K562 (cell line): ENCODE results near the gene FOXP3. TPM values are rescaled to one million over a fixed set of nuclear protein-coding genes. Genes with fewer than 3 reads are reported as not detected.
A peak's percentile ranks its signal among the peaks of the same experiment; 100 is the strongest.

Experiments
- CHD2 ChIP-seq: IDR thresholded peaks from 2 replicates; pipeline ENCODE4 v1.6.1; 2011; ENCODE audit warnings: low read depth, low read length
- ELK3 ChIP-seq: fragments of 450-650 bp; formaldehyde crosslinking; IDR thresholded peaks from 2 replicates; pipeline ENCODE4 v1.4.0; 2020; ENCODE audit warnings: mild to moderate bottlenecking
- HCFC1 ChIP-seq: IDR thresholded peaks from 2 replicates; pipeline ENCODE4 v1.6.1; 2012; ENCODE audit warnings: low read depth, low read length, improper control_type of control experiment
- HIVEP1 ChIP-seq: fragments of 250-450 bp; sonication (Bioruptor Pico); IDR thresholded peaks from 2 replicates; pipeline ENCODE4 v1.4.0; 2020; ENCODE audit warnings: mild to moderate bottlenecking
- MYBL2 ChIP-seq, 2 experiments: fragments of 450-650 bp in 1 of 2; sonication (generic) in 1 of 2; formaldehyde crosslinking in 1 of 2; IDR thresholded peaks; 2 replicates each; pipeline versions ENCODE4 v1.6.1 to v1.8.1; 2017 to 2022; ENCODE audit warnings: borderline replicate concordance in 1 of 2, inconsistent platforms in 1 of 2, low read depth in 1 of 2, mild to moderate bottlenecking in 1 of 2, missing genetic modification reagents in 1 of 2, moderate library complexity in 1 of 2
- NFE2 ChIP-seq: IDR thresholded peaks from 2 replicates; pipeline ENCODE4 v1.6.1; 2014; ENCODE audit warnings: antibody characterized with exemption, low read depth
- NFXL1 ChIP-seq: fragments of 450-650 bp; formaldehyde crosslinking; IDR thresholded peaks from 2 replicates; pipeline ENCODE4 v1.4.0; 2021; ENCODE audit warnings: mild to moderate bottlenecking
- NR2C2 ChIP-seq, 2 experiments: fragments of 200-800 bp in 1 of 2; sonication (Bioruptor generic) in 1 of 2; sonication (generic) in 1 of 2; formaldehyde crosslinking in 1 of 2; IDR thresholded peaks; 2 replicates each; pipeline versions ENCODE4 v1.6.1 to v1.8.0; 2016 to 2022; ENCODE audit warnings: mild to moderate bottlenecking in 1 of 2, missing compliant biosample characterization in 1 of 2, missing genetic modification characterization in 1 of 2, missing genetic modification reagents in 1 of 2
- NUFIP1 ChIP-seq: fragments of 450-650 bp; IDR thresholded peaks from 2 replicates; pipeline ENCODE4 v1.6.1; 2018; ENCODE audit not compliant: partially characterized antibody
- OTX1 ChIP-seq: fragments of 450-650 bp; formaldehyde crosslinking; IDR thresholded peaks from 2 replicates; pipeline ENCODE4 v1.4.0; 2022; ENCODE audit warnings: mild to moderate bottlenecking
- PHF20 ChIP-seq: fragments of 450-650 bp; IDR thresholded peaks from 2 replicates; pipeline ENCODE4 v1.6.1; 2018; ENCODE audit not compliant: partially characterized antibody
- RAD51 ChIP-seq: fragments of 450-650 bp; IDR thresholded peaks from 2 replicates; pipeline ENCODE4 v1.7.1; 2016; ENCODE audit warnings: low read depth, mild to moderate bottlenecking, borderline replicate concordance
- SIN3A ChIP-seq, 2 experiments: fragments of 150-350 bp in 1 of 2; IDR thresholded peaks; 2 replicates each; pipeline ENCODE4 v1.6.1; 2011 to 2016; ENCODE audit warnings: borderline replicate concordance in 2 of 2, low read depth in 2 of 2, low read length in 2 of 2, mild to moderate bottlenecking in 2 of 2, moderate library complexity in 2 of 2; ENCODE audit not compliant: control insufficient read depth in 1 of 2
- ZNF140 ChIP-seq: fragments of 250-450 bp; sonication (Bioruptor Pico); IDR thresholded peaks from 2 replicates; pipeline ENCODE4 v1.8.0; 2021; ENCODE audit warnings: moderate library complexity, mild to moderate bottlenecking, inconsistent platforms
- ZNF23 ChIP-seq: fragments of 250-450 bp; sonication (Bioruptor Pico); IDR thresholded peaks from 2 replicates; pipeline ENCODE4 v1.4.0; 2020; ENCODE audit warnings: mild to moderate bottlenecking
- ZNF282 ChIP-seq: sonication (generic); formaldehyde crosslinking; IDR thresholded peaks from 2 replicates; pipeline ENCODE4 v1.8.1; 2023; ENCODE audit warnings: missing genetic modification reagents
- ZNF57 ChIP-seq: fragments of 450-650 bp; formaldehyde crosslinking; IDR thresholded peaks from 2 replicates; pipeline ENCODE4 v1.4.0; 2020; ENCODE audit warnings: mild to moderate bottlenecking, moderate library complexity
- ZNF717 ChIP-seq: fragments of 250-450 bp; sonication (Bioruptor Pico); IDR thresholded peaks from 2 replicates; pipeline ENCODE4 v1.5.0; 2021
- polyA plus RNA-seq, 8 experiments: library from polyadenylated mRNA; depleted of rRNA in 4 of 8; stranded (reverse) in 5 of 8; unstranded in 3 of 8; fragments of >200 nt; fragmentation: Nextera tagmentation in 2 of 8; fragmentation: Illumina TruSeq in 1 of 8; extraction: Ambion mirVana in 2 of 8; extraction: Trizol in 1 of 8; gene quantifications; 2 replicates each; pipeline versions ENCODE4 v1.2.1 to v1.2.3, GENCODE V29; 2011 to 2014; ENCODE audit warnings: inconsistent platforms in 1 of 8, missing spikeins in 1 of 8
- total RNA-seq, 7 experiments: library from RNA; depleted of rRNA in 6 of 7; stranded (reverse); fragments of >200 nt in 6 of 7; fragmentation: Illumina TruSeq in 2 of 7; extraction: Trizol in 2 of 7; gene quantifications; 2 replicates each; pipeline versions ENCODE4 v1.2.1 to v1.2.3, GENCODE V29; 2011 to 2021; ENCODE audit warnings: low replicate concordance in 1 of 7
- TF ChIP-seq, protein P1 (sequence below): fragments of 450-650 bp; formaldehyde crosslinking; IDR thresholded peaks from 2 replicates; pipeline ENCODE4 v1.4.0; 2020; ENCODE audit warnings: mild to moderate bottlenecking, moderate library complexity
- TF ChIP-seq, protein P2 (sequence below): fragments of 450-650 bp; conservative IDR thresholded peaks from 2 replicates; pipeline ENCODE4 v1.6.1; 2016; ENCODE audit warnings: missing genetic modification characterization, low read depth, mild to moderate bottlenecking, control low read depth, missing compliant biosample characterization
- TF ChIP-seq, protein P3 (sequence below): sonication (generic); formaldehyde crosslinking; IDR thresholded peaks from 2 replicates; pipeline ENCODE4 v1.8.1; 2023; ENCODE audit warnings: mild to moderate bottlenecking, missing genetic modification reagents

Gene FOXP3
- total and polyA plus RNA-seq, 9 of the 15 experiments (the other 6 are each of a cell fraction or from before 2014, with no cell fraction given), result 0.04 to 0.24 (median 0.07) TPM; not detected in 4

GRCh38 chrX:49244207-49244606 lies 20.3 kb downstream of the FOXP3 start (continued):
- TF ChIP-seq HIVEP1 (CRISPR knock-in tag), result no peak
- no peak for TF ChIP-seq HCFC1
- no peak for TF ChIP-seq SIN3A (IDR thresholded peaks at IDR 0.05; ENCODE audit: borderline replicate concordance in 2 of 2, control insufficient read depth in 1 of 2, low read depth in 2 of 2, low read length in 2 of 2)
- TF ChIP-seq ZNF57 (CRISPR knock-in tag), result no peak
- TF ChIP-seq CHD2, result no peak
- TF ChIP-seq NR2C2 (CRISPR knock-in tag; IDR thresholded peaks at IDR 0.05), result no peak
- no peak for TF ChIP-seq NR2C2 (tag; IDR thresholded peaks at IDR 0.05)
- TF ChIP-seq ZNF23, result no peak
- TF ChIP-seq RAD51, result no peak
- TF ChIP-seq, protein P1, sequence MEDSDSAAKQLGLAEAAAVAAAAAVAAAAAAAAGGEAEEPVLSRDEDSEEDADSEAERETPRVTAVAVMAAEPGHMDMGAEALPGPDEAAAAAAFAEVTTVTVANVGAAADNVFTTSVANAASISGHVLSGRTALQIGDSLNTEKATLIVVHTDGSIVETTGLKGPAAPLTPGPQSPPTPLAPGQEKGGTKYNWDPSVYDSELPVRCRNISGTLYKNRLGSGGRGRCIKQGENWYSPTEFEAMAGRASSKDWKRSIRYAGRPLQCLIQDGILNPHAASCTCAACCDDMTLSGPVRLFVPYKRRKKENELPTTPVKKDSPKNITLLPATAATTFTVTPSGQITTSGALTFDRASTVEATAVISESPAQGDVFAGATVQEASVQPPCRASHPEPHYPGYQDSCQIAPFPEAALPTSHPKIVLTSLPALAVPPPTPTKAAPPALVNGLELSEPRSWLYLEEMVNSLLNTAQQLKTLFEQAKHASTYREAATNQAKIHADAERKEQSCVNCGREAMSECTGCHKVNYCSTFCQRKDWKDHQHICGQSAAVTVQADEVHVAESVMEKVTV, result no peak
- no peak for TF ChIP-seq ELK3 (CRISPR knock-in tag)
- TF ChIP-seq ZNF282 (CRISPR knock-in tag), result no peak
- TF ChIP-seq OTX1, result no peak
- no peak for TF ChIP-seq ZNF717 (CRISPR knock-in tag)
- TF ChIP-seq, protein P2, sequence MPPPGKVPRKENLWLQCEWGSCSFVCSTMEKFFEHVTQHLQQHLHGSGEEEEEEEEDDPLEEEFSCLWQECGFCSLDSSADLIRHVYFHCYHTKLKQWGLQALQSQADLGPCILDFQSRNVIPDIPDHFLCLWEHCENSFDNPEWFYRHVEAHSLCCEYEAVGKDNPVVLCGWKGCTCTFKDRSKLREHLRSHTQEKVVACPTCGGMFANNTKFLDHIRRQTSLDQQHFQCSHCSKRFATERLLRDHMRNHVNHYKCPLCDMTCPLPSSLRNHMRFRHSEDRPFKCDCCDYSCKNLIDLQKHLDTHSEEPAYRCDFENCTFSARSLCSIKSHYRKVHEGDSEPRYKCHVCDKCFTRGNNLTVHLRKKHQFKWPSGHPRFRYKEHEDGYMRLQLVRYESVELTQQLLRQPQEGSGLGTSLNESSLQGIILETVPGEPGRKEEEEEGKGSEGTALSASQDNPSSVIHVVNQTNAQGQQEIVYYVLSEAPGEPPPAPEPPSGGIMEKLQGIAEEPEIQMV (tag), result no peak
- no peak for TF ChIP-seq ZNF140 (CRISPR knock-in tag)
- TF ChIP-seq MYBL2 (IDR thresholded peaks at IDR 0.05; ENCODE audit: low read depth), result 0 out of 2 replicates have a peak, but pooled peaks have one; percentile 38
- TF ChIP-seq MYBL2 (CRISPR knock-in tag; IDR thresholded peaks at IDR 0.05; ENCODE audit: borderline replicate concordance), result no peak
- no peak for TF ChIP-seq NUFIP1
- TF ChIP-seq, protein P3, sequence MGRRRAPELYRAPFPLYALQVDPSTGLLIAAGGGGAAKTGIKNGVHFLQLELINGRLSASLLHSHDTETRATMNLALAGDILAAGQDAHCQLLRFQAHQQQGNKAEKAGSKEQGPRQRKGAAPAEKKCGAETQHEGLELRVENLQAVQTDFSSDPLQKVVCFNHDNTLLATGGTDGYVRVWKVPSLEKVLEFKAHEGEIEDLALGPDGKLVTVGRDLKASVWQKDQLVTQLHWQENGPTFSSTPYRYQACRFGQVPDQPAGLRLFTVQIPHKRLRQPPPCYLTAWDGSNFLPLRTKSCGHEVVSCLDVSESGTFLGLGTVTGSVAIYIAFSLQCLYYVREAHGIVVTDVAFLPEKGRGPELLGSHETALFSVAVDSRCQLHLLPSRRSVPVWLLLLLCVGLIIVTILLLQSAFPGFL (CRISPR knock-in tag), result no peak
- no peak for TF ChIP-seq NFXL1 (CRISPR knock-in tag)
- TF ChIP-seq NFE2, result no peak
- peak; percentile 51 for TF ChIP-seq PHF20
